ENCODE results near the gene AMPD2. TPM values are rescaled to one million over a fixed set of nuclear protein-coding genes. Genes with fewer than 3 reads are reported as not detected.
A peak's percentile ranks its signal among the peaks of the same experiment; 100 is the strongest.
"Not testable (repeated sequence)": the region's sequence is repeated elsewhere in the genome, so short reads cannot be mapped to it uniquely, and the experiment has no call there.

Gene AMPD2
- total RNA-seq, 4 donors from 2014 or later: 23.7 to 38.8 (median 33.2) TPM

DNA sequence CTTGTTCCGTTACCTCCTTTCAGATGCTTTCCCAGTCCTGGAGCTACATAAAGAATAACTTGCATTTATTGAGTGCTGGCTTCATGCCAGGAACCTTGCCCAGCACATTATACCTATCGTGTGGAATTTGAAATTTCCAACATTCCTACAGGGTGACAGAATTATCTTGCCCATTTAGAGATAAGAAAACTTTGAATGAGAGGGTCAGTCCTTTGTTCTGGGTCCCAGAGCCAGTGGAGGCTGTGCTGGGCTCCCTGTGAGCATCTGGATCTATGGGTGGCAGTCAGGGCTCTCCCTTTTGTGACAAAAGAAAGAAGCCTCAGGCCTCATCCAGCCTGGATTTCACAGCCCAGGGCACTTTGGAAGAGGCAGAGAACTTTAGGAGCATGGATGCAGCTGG, 39.5 kb downstream of the AMPD2 start:
- peaks cover 0 to 58% (median 30%) of the 10 kb centered on the region in 4 donors for H3K36me3 ChIP-seq
- H3K4me1 ChIP-seq: peaks cover 17 to 34% (median 25%) of the 10 kb centered on the region in 4 donors
- H3K4me3 ChIP-seq: no peak overlapping the region
- WGBS: 57% methylated on average over 2 of the region's 2 CpGs
- DNase-seq (ENCODE audit: extremely low spot score): peak; percentile 66
- H3K27ac ChIP-seq (replicated peaks in 1 of 4): no peak overlapping the region
- no peak for TF ChIP-seq EP300 (IDR thresholded peaks at IDR 0.05)
- TF ChIP-seq, protein P1, sequence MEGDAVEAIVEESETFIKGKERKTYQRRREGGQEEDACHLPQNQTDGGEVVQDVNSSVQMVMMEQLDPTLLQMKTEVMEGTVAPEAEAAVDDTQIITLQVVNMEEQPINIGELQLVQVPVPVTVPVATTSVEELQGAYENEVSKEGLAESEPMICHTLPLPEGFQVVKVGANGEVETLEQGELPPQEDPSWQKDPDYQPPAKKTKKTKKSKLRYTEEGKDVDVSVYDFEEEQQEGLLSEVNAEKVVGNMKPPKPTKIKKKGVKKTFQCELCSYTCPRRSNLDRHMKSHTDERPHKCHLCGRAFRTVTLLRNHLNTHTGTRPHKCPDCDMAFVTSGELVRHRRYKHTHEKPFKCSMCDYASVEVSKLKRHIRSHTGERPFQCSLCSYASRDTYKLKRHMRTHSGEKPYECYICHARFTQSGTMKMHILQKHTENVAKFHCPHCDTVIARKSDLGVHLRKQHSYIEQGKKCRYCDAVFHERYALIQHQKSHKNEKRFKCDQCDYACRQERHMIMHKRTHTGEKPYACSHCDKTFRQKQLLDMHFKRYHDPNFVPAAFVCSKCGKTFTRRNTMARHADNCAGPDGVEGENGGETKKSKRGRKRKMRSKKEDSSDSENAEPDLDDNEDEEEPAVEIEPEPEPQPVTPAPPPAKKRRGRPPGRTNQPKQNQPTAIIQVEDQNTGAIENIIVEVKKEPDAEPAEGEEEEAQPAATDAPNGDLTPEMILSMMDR (IDR thresholded peaks at IDR 0.05): no peak
- no peak for TF ChIP-seq POLR2A (IDR thresholded peaks at IDR 0.05; ENCODE audit: low read depth)
- TF ChIP-seq POLR2AphosphoS5 (IDR thresholded peaks at IDR 0.05): no peak
- no peaks in the 10 kb centered on the region for H3K9me3 ChIP-seq
- H3K27me3 ChIP-seq: no peaks in the 10 kb centered on the region
- intact Hi-C loops (cut with DNase I): loop anchor here (10.0 kb wide), 1 partner anchor 256 kb away; the partner anchor contains the start of gene CSF1

DNA sequence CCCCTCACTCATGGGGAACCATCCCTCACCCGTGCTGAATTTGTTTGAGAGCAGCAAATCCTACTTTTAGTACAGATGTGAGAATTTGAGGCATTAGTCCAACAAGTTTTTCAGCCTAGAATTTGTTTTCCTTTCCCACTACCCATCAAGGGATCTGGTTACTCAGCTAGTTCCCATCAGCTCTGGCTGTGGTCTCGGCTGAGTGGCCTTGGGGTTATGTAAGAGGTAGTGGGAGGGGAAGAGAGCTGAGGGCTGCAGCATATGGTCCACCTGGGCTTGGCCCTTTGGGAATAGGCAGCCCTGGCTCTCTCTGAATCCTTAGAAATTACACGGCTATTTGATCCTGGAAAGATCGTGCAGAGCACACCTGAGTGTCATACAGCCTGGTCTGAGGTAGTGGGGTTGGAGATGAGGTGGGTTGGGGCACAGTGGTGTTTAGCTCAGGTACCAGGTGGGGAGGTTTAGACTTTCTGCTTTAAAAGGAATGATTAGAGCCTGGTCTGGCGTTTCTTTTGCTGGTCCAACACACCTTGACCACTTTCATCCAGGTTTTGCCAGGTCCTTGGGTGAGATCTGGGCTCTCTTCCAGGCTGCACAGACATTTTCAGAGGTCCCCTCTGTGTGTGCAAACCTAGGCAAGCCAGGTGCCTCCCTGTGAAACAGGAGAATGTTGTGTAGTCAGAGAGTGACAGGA, 40.5 kb downstream of the AMPD2 start:
- Histone ChIP-seq H3K4me3 (no peak overlapping the region), H3K27ac (replicated peaks in 1 of 4) (no peak overlapping the region), H3K27me3 (no peaks in the 10 kb centered on the region), H3K36me3 (peaks cover 0 to 64% (median 32%) of the 10 kb centered on the region in 4 donors), H3K9me3 (no peaks in the 10 kb centered on the region), H3K4me1 (peaks cover 9 to 26% (median 16%) of the 10 kb centered on the region in 4 donors)
- 84% methylated on average over 5 of the region's 5 CpGs for WGBS
- DNase-seq (ENCODE audit: extremely low spot score): peak; percentile 84
- intact Hi-C loops (cut with DNase I): loop anchor here (10.0 kb wide), 1 partner anchor 255 kb away; the partner anchor contains the start of gene CSF1
- TF ChIP-seq, protein P1 (IDR thresholded peaks at IDR 0.05): no peak
- TF ChIP-seq POLR2AphosphoS5 (IDR thresholded peaks at IDR 0.05) (no peak), POLR2A (IDR thresholded peaks at IDR 0.05; ENCODE audit: low read depth) (no peak), EP300 (IDR thresholded peaks at IDR 0.05) (no peak)

DNA sequence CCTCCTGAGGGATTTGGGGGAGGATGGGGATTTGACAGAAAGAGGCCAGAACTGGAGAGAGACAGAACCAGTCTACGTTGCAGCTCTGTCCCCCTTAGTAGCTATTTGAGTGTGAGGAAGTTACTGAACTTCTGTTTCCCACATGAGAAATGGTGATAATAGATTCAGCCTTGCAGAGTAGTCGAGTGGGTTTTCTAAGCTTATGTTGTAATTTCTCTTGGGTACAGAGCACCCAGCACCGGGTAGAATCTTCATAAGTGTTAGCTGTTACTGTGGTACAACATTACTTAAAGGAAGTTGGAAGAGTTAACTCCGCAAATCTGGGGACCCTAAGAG, 41.0 kb downstream of the AMPD2 start:
- H3K27ac ChIP-seq (replicated peaks in 1 of 4); DNase-seq (ENCODE audit: extremely low spot score); H3K9me3 ChIP-seq; H3K4me3 ChIP-seq; intact Hi-C loops (cut with DNase I); H3K27me3 ChIP-seq: not testable (repeated sequence)
- peaks cover 0 to 69% (median 32%) of the 10 kb centered on the region in 4 donors for H3K36me3 ChIP-seq
- 67% methylated on average over 1 of the region's 4 CpGs for WGBS
- peaks cover 5 to 21% (median 12%) of the 10 kb centered on the region in 4 donors for H3K4me1 ChIP-seq

DNA sequence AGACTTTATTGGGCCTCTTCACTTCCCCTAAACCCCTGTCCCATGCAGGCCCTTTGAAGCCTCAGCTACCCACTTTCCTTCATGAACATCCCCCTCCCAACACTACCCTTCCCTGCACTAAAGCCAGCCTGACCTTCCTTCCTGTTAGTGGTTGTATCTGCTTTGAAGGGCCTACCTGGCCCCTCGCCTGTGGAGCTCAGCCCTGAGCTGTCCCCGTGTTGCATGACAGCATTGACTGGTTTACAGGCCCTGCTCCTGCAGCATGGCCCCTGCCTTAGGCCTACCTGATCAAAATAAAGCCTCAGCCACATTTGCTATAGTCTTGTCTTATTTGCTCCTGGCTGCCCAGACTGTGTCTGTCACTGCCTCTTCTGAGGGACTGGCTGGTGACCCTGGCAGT, 41.8 kb downstream of the AMPD2 start:
- Histone ChIP-seq H3K27ac (replicated peaks in 1 of 4) (no peak overlapping the region), H3K4me1 (peaks cover 5 to 17% (median 11%) of the 10 kb centered on the region in 4 donors), H3K36me3 (peaks cover 0 to 70% (median 32%) of the 10 kb centered on the region in 4 donors), H3K9me3 (no peaks in the 10 kb centered on the region), H3K27me3 (no peaks in the 10 kb centered on the region), H3K4me3 (no peak overlapping the region)
- no peak for TF ChIP-seq POLR2AphosphoS5 (IDR thresholded peaks at IDR 0.05)
- TF ChIP-seq, protein P1 (IDR thresholded peaks at IDR 0.05): no peak
- TF ChIP-seq POLR2A (IDR thresholded peaks at IDR 0.05; ENCODE audit: low read depth): no peak
- no peak for TF ChIP-seq EP300 (IDR thresholded peaks at IDR 0.05)
- WGBS: 87% methylated on average over 2 of the region's 2 CpGs
- DNase-seq (ENCODE audit: extremely low spot score): peak; percentile 81
- intact Hi-C loops (cut with DNase I): no loop called here

DNA sequence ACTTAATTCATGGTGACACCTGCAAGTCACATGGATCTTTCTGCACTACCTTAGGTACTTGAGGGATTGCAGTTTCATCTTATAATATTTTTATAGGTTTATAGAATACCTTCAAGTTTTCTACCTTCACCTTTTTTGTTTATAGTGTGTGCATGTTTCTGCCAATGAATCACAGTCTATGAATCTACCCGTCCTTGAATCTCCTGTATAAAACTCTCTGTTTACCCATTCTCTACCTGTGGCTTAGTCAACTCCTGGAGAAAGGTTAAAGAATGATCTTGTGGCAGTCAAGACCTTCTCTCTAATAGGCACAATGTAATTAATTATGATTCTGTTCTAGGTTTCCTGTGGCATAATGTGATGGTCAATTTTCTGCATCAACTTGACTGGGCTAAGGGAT, 45.0 kb downstream of the AMPD2 start:
- no peaks in the 10 kb centered on the region for H3K9me3 ChIP-seq
- no peak overlapping the region for H3K4me3 ChIP-seq
- 83% methylated on average over 1 of the region's 1 CpG for WGBS
- peaks cover 0 to 47% (median 21%) of the 10 kb centered on the region in 4 donors for H3K36me3 ChIP-seq
- no peak for TF ChIP-seq POLR2A (IDR thresholded peaks at IDR 0.05; ENCODE audit: low read depth)
- no peak for TF ChIP-seq EP300 (IDR thresholded peaks at IDR 0.05)
- TF ChIP-seq, protein P1 (IDR thresholded peaks at IDR 0.05): no peak
- no peak for TF ChIP-seq POLR2AphosphoS5 (IDR thresholded peaks at IDR 0.05)
- intact Hi-C loops (cut with DNase I): no loop called here
- no peak overlapping the region for H3K27ac ChIP-seq (replicated peaks in 1 of 4)
- peaks cover 4 to 26% (median 19%) of the 10 kb centered on the region in 4 donors for H3K4me1 ChIP-seq
- DNase-seq (ENCODE audit: extremely low spot score): peak; percentile 14
- H3K27me3 ChIP-seq: no peaks in the 10 kb centered on the region
